Islet precursor cell (in vitro differentiated cells): ENCODE measurements around the gene CNPY2.
"Not testable (repeated sequence)": the region's sequence is repeated elsewhere in the genome, so short reads cannot be mapped to it uniquely, and the experiment has no call there.

Experiments used
- DNase-seq: peaks from one replicate; pipeline ENCODE4 v3.0.0-alpha.2; 2018

Gene CNPY2

DNA sequence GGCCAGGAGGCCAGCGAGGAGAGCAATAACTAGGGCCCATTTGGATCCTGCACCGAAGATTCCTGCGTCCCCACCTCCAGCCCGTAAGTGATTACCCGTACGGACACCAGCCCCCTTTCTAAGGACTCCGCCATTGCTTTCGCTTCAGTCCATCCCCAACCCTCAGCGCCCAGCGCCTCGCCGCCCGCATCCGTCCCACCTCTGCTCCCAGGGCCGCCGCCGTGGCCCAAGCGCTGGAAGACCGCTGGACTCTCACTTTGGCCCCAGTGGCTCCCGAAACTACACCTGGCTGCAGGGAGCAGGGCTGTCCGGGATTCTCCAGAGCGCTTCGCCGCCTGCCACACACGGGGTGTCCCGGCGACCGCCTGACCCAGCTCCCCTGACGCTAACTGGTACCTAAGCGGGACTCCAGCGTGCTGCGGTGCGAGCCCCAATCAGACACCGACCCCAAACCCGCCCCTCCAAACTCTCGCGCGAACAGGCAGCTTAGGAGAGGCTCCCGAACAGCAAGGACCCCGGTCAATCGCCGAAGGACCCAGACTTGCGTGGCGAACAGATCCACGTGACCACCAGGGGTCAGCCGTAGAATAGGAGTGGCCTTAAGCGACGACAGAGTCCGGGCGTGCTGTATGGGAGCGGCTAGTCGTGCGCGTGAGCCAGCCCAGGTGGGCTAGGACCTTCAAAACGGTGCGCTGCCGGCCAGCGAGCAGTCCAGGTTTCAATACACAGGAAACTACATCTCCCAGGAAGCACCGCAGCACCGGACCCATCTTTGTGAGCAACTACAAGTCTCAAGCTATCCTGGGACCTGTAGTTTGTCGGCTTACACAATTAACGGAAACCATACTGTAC, at the start of gene CNPY2:
CNPY2 (minus strand) TSS at position 367 of the 852 bp plus-strand sequence. CDS start 771 bp downstream, outside the sequence.
- DNase-seq = peak; percentile 100

DNA sequence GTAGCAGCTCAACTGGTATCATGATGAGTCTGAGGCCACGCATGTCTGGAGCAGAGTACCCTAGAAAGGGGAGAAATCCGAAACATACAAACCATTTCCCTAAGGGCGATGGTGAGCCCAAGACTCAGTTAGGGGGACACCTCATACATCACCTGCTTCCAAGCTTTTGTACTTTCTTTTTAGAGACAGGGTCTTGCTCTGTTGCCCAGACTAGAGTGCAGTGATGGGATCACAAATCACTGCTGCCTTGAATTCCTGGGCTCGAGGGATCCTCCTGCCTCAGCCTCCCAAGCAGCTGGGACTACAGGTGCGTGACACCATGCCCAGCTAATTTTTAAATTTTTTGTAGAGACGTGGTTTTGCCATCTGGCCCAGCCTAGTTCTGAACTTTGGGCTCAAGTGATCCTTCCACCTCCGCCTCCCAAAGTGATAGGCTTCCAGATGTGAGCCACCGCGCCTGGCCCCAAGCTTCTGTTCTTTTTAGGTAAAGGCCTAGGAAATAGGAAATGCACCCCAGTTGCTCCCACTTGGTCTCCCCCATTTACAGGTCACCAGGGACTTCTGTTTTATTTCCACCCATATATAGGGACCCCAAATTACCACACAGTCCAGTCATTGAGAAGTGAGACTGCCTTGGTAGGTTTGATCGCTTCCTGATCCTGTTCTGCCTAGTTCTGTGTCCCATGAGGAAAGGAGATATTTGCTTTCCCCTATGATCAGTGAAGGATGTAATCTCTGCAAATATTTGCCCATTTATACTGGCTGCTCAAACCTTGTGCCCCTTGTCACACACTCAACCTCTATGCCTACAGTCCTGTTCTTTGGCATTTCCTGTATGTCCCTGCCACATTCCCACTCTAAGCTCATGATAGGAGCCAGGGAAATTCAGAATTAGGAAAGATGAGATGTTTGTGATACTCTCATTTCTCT, 46.6 kb upstream of the CNPY2 start, which contains the start of gene APOF:
APOF (minus strand) TSS at position 728 of the 930 bp plus-strand sequence; CDS start at position 616, 112 bp downstream.
- DNase-seq = peak; percentile 38

- DNase-seq = peak; percentile 57
Observed at GRCh38 chr12:56361487-56362129, 45.8 kb upstream of the CNPY2 start.

DNA sequence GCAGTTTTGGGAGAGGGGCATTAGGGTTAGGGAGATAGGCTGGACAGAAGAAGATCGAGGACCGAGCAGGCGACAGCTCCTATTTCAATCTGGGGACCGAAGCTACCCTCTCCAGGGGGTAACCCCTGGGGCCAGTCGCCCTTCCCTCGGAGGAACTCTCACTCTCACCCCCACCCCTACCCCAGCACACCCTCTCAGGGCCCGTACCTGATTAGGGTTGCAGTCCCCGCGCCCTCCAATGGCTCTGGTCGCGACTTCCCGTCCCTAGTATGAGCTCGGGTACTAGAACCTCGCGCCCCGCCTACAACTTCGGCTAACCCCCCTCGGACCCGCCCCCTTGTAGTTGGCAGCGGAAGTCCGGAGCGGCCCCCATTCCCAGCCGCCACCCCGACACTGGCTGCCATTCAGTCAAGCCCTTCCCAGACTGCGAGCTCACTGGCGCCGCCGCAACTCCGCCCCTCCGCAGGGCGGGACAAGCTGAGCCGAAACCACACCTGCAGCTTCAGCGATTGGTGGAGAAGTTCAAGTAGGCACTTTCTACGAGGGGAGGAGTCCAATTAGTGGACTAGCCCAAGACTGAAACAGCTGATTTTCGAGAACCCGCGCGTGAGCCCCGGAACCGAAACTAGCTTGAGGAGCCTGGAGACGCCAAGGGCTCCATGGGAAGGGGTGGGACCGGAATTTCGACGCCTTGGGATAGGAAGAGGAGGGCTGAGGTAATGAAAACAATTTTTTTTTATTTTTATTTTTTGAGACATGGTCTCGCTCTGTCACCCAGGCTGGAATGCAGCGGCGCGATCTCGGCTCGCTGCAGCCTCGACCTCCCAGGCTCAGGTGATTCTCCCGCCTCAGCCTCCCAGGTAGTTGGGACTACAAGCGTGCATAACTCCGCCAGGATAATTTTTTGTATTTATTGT, 44.3 kb upstream of the CNPY2 start, which contains the start of gene STAT2:
STAT2 (minus strand) TSS at position 257 of the 917 bp plus-strand sequence. CDS start 3,536 bp downstream, outside the sequence.
- DNase-seq = peak; percentile 100

- peak; percentile 52 for DNase-seq
Observed at GRCh38 chr12:56358836-56359532, 43.2 kb upstream of the CNPY2 start.

DNA sequence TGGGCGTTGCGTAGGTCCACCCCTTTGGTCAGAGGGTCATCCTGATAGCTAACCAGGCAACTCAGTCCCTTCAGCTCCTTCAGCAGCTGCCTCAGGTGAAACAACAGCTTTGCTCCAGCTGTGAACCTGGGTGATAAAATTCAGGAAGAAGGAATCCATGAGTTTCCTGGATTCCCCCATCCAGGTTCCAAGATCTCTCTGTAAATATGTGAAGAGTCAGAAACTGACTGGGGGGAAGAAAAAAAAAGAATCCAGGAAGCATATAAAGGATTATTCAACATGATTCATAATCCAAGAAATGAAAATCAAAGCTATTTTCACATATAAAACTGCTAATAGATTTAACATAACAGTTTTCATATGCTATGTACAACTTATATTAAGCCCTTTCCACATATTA, 35.5 kb upstream of the CNPY2 start:
- no peak for DNase-seq

- DNase-seq = peak; percentile 84
Observed at GRCh38 chr12:56350662-56351061, 34.9 kb upstream of the CNPY2 start.

DNA sequence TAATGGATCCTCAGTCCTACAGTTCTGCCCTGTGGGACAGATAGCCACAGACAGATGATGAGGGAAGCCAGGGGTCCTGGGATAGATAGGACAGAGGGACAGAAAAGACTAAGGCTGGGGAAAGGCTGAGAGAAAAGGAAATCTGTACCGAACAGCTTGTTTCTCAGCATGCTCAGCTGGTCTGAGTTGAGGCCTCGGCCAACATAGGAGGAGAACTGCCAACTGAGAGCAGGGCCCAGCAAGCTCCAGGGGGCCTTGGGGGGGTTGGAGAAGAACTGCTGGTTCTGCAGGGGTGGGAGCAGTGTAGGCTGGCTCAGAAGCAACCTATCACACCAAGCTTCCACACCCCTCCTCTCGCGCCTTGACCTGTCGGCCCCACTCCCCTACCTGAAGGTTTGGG, 33.0 kb upstream of the CNPY2 start:
- DNase-seq = no peak

- DNase-seq = not testable (repeated sequence)
Observed at GRCh38 chr12:56347255-56347654, 31.5 kb upstream of the CNPY2 start.

DNA sequence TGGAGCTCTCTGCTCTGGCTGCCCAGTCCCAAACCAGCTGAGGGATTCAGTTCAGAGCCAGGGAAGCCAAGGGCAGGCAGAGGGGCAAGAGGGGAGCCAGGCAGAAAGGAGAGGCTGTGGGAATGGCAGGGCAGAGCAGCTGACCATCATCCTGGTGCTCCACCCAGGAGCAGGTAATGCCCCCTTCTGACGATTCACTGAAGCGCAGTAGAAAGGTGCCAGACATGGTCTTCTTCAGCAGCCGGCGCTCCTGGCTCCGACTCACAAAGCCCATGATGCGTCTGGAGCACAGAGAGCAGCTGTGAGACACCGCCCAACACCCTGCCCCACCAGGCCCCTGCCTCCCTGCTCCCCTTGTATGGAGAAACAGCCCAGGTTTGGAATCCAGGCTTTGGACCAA, 30.9 kb upstream of the CNPY2 start:
- DNase-seq = peak; percentile 73

DNA sequence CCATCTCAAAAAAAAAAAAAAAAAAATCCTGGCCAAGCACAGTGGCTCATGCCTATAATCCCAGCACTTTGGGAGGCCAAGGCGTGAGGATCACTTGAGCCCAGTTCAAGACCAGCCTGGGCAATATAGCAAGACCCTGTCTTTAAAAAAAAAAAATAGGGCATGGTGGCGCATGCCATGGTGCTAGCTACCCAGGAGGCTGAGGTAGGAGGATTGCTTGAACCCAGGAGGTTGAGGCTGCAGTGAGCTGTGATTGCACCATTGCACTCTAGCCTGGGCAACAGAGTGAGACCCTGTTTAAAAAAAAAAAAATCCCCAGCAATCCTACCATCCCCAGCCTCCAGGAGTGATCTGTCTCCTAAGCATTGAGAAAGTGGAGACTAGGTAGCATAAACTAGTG, 26.5 kb upstream of the CNPY2 start:
- not testable (repeated sequence) for DNase-seq

- DNase-seq = peak; percentile 45
Observed at GRCh38 chr12:56341616-56342015, 25.8 kb upstream of the CNPY2 start.

DNA sequence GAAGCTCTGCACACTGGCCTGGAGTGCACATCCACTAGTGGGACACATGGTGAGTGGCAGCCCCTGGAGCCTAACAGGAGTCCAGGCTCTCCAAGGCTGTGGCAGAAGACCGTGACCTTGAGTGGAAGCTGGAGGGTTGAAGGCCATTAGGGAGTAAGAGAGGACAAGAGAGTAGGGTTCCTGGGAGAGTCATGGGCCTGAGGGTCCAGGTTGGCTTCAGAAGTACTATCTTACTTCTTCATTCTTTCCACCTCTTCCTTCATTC, 23.3 kb upstream of the CNPY2 start:
- no peak for DNase-seq

DNA sequence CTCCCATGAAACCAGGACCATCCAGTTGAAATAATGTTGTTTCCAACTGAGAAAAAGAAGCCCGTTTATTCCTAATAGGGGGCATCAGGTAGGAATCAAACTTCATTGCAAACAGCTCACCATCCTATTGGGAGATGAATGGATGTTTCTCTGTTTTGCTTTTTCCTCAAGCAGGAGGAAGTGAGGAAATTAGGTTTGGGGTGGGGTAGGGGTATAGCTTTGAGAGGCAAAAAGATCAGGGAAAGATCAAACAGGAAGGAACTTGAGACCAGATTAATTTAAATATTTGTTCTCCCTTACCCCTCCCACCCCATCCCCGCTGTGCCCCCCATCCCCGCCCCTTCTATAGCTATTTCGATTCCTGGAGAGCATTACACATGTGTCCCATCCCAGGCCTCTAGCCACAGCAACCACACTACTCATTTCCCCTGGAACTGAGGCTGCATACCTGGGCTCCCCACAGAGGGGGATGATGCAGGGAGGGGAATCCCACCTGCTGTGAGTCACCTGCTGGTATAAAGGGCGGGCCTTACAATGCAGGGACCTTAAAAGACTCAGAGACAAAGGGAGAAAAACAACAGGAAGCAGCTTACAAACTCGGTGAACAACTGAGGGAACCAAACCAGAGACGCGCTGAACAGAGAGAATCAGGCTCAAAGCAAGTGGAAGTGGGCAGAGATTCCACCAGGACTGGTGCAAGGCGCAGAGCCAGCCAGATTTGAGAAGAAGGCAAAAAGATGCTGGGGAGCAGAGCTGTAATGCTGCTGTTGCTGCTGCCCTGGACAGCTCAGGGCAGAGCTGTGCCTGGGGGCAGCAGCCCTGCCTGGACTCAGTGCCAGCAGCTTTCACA, 22.7 kb upstream of the CNPY2 start, which contains the start of gene IL23A:
IL23A (plus strand) TSS at position 577 of the 850 bp plus-strand sequence; CDS start at position 738, 161 bp downstream.
- peak; percentile 80 for DNase-seq

DNA sequence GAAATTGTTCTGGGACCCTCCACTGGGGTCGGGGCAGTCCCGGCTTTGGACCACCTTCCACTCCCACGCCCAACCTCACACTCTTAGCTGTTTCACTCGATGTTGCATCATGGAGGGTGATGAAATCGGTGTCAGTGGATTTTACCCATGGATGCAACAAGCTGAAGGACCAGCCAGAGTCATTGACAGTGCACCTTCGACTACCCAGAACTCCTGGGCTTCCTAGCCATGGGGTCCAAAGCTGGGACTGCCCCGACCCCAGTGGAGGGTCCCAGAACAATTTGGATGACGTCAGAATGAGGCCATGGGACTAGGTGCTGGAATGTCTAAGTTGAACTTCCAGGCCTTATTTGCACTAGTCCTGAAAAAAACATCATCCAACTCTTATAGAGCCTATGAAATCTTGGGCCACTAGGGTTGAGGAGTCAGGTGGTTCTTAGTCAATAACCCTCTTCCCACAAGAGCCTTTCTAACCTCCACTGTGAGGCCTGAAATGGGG, 22.0 kb upstream of the CNPY2 start:
- DNase-seq = peak; percentile 49

DNA sequence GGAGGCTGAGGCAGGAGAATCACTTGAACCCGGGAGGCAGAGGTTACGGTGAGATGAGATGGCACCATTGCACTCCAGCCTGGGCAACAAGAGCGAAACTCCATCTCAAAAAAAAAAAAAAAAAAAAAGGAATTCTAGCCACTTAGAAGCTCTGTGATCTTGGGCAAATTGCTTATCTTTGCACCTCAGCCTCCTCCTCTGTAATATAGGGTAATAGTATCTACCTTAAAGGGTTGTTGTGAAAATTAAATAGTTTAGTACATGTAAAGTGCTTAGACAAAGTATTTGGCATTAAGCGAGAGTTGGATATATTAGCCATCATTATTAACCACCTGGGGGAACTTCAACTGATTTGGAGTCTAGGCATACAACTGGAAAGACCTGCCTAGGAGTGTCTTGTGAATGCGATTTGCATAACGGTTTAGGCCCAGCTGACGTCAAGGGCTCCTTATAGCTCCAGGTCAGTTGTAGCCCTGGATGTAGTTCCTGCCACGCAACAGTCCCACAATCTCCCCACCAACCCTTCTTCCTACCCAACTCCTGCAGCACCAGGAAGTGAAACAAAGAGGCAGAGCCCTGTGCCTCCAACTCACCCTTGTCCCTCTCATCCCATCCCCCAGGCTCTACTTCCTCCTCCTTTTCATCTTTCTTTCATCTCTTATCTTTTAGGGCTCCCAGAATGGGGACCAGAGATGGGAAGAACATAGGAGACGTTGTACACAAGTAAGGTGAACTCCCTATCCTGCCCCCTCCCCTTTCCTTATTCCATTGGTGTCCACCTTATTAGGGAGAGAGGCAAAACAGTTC, 20.8 kb upstream of the CNPY2 start:
- DNase-seq = peak; percentile 56

- DNase-seq = peak; percentile 35
Observed at GRCh38 chr12:56335527-56335926, 19.7 kb upstream of the CNPY2 start.

DNA sequence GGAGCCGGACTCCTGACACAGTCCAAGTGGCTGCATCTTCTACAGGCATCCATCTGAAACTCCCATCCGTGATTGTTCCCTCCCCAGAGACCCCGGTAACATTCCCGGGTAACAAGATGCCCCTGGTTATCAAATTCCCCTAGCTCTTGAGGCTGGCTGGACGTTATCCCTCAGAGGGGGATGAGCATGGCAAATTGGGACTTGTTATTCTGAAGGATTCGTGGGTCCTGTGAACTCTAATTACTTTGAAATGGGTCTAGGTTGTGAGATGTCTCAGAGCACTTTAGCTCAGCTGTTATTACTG, 18.7 kb upstream of the CNPY2 start:
- no peak for DNase-seq
